ENCODE measurements around the gene OR10H4.

DNA sequence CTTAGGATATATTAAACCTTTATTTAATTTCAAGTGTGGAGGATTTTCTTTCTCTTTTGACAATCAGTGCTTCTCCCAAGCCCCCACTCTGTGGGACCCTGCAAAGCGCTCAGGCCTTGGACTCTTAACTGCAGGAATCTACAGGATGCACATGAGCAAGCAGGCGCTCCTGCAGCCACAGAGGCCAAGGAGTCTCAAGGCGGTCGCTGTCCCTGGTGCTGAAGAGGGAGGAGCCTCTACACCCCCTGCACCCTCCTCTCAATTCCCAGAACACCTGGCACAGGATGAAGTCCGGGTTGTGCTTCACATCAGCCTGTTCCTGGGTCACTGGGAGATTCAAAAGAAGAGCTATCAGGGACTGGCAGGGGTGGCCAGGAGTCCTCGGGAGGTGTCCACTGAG lies 13.5 kb downstream of the OR10H4 start:
- no peak for TF ChIP-seq CTCF (IDR thresholded peaks at IDR 0.05)
- TF ChIP-seq POLR2A (IDR thresholded peaks at IDR 0.05): no peak
